GM12864 (cell line): ENCODE measurements around the gene CCDC86.

Experiments
- DNase-seq: peaks from one replicate; pipeline ENCODE4 v3.0.0-alpha.2; 2011; ENCODE audit warnings: low read depth
- H3K4me3 ChIP-seq: 2 replicates; pipeline ENCODE4 v1.5.1; 2011; ENCODE audit warnings: mild to moderate bottlenecking, low read depth, low read length, control low read depth
- CTCF ChIP-seq: IDR thresholded peaks from 2 replicates; pipeline ENCODE4 v1.5.1; 2011; ENCODE audit warnings: low read depth, mild to moderate bottlenecking, moderate library complexity, low read length, control low read depth, inconsistent platforms; ENCODE audit errors: missing control alignments

CCDC86 gene

GRCh38 chr11:60875366-60876167, 33.7 kb downstream of the CCDC86 start:
- no peak for TF ChIP-seq CTCF
- no peak overlapping the region for H3K4me3 ChIP-seq
- DNase-seq: no peak

GRCh38 chr11:60876168-60876485, 34.2 kb downstream of the CCDC86 start:
- H3K4me3 ChIP-seq: no peak overlapping the region
- TF ChIP-seq CTCF: no peak
- no peak for DNase-seq

GRCh38 chr11:60878245-60879101, 36.6 kb downstream of the CCDC86 start:
- no peak overlapping the region for H3K4me3 ChIP-seq
- TF ChIP-seq CTCF: no peak
- no peak for DNase-seq

GRCh38 chr11:60879104-60879503, 37.2 kb downstream of the CCDC86 start:
- DNase-seq: no peak
- H3K4me3 ChIP-seq: no peak overlapping the region
- TF ChIP-seq CTCF: no peak

GRCh38 chr11:60879971-60880588, 38.2 kb downstream of the CCDC86 start:
- TF ChIP-seq CTCF: no peak
- DNase-seq: no peak

GRCh38 chr11:60880643-60881282, 38.9 kb downstream of the CCDC86 start:
- DNase-seq: no peak
- no peak overlapping the region for H3K4me3 ChIP-seq
- TF ChIP-seq CTCF: no peak

More at GRCh38 chr11:60879971-60880588, 38.2 kb downstream of the CCDC86 start:
- H3K4me3 ChIP-seq: no peak overlapping the region
